Endothelial cell of umbilical vein (primary cell): ENCODE measurements around the gene SLAIN2. TPM values are rescaled to one million over a fixed set of nuclear protein-coding genes. Genes with fewer than 3 reads are reported as not detected.

Experiments
- BruUV-seq: library from RNA; stranded (reverse); fragments of 400-500 nt; replicated peaks from 2 replicates; lab custom pipeline; 2021; lab: Mats Ljungman, UMichigan
- CTCF ChIA-PET: fragments of 300-600, 350-600 bp; sonication (Branson Sonifier 250); formaldehyde crosslinking; loops from one replicate; lab custom pipeline; 2021; ENCODE audit warnings: antibody characterized with exemption, inconsistent platforms; lab: Charles Lee
- POLR2A ChIA-PET: fragments of 300-600, 350-600 bp; sonication (Branson Sonifier 250); formaldehyde crosslinking; loops from one replicate; lab custom pipeline; 2021; ENCODE audit warnings: antibody characterized with exemption, inconsistent platforms; lab: Charles Lee
- DNase-seq: peaks from one replicate; pipeline ENCODE4 v3.0.0-alpha.2; 2011; ENCODE audit warnings: low read depth, low spot score
- FAIRE-seq: peaks from 2 replicates; lab custom pipeline; 2011; peaks lifted over from hg19 to GRCh38; lab: Jason Lieb, UNC
- H2AFZ ChIP-seq: 2 replicates; pipeline ENCODE4 v1.6.0; 2012; ENCODE audit warnings: low read depth, low read length, control low read depth, inconsistent platforms
- H3K27ac ChIP-seq: 2 replicates; pipeline ENCODE4 v1.5.1; 2011; ENCODE audit warnings: low read depth, mild to moderate bottlenecking, control low read depth, low read length, moderate library complexity; ENCODE audit not compliant: insufficient read depth
- H3K27me3 ChIP-seq, 2 experiments: 2 replicates each; pipeline versions ENCODE4 v1.6.0 to v1.6.1; 2011; ENCODE audit warnings: low read length in 2 of 2, mixed read lengths in 1 of 2; ENCODE audit not compliant: control insufficient read depth in 2 of 2, insufficient read depth in 2 of 2
- H3K36me3 ChIP-seq, 2 experiments: 2 replicates in 1 of 2; 3 replicates in 1 of 2; pipeline ENCODE4 v1.5.1; 2011; ENCODE audit warnings: low read length in 2 of 2, mild to moderate bottlenecking in 1 of 2, moderate library complexity in 1 of 2; ENCODE audit not compliant: control insufficient read depth in 2 of 2, insufficient read depth in 2 of 2; ENCODE audit errors: extremely low read depth in 1 of 2
- H3K4me1 ChIP-seq: 3 replicates; pipeline ENCODE4 v1.5.1; 2011; ENCODE audit warnings: mild to moderate bottlenecking, low read length; ENCODE audit not compliant: control insufficient read depth, insufficient read depth; ENCODE audit errors: extremely low read depth
- H3K4me2 ChIP-seq: 2 replicates; pipeline ENCODE4 v1.6.1; 2011; ENCODE audit warnings: low read length, control low read depth, mixed read lengths; ENCODE audit not compliant: insufficient read depth
- H3K4me3 ChIP-seq, 3 experiments: fragments of 200-600 bp in 1 of 3; sonication (generic), shearing (Covaris generic) in 1 of 3; replicated peaks in 1 of 3; 2 replicates each; pipeline ENCODE4 v1.5.1; 2011 to 2016; ENCODE audit warnings: control low read depth in 3 of 3, low read length in 3 of 3, mild to moderate bottlenecking in 2 of 3, inconsistent platforms in 1 of 3, low read depth in 1 of 3, moderate library complexity in 1 of 3; ENCODE audit not compliant: insufficient read depth in 1 of 3
- H3K79me2 ChIP-seq: 2 replicates; pipeline ENCODE4 v1.6.0; 2012; ENCODE audit warnings: low read length, inconsistent platforms; ENCODE audit not compliant: control insufficient read depth, insufficient read depth
- H3K9ac ChIP-seq: replicated peaks from 2 replicates; pipeline ENCODE3; 2011; ENCODE audit warnings: low read length, control low read depth; ENCODE audit not compliant: insufficient read depth; ENCODE audit errors: extremely low read depth
- H3K9me1 ChIP-seq: replicated peaks from 3 replicates; pipeline ENCODE4 v1.6.0; 2011; ENCODE audit warnings: mild to moderate bottlenecking, low read length; ENCODE audit not compliant: control insufficient read depth, insufficient read depth; ENCODE audit errors: extremely low read depth
- H3K9me3 ChIP-seq: replicated peaks from 2 replicates; pipeline ENCODE4 v1.5.1; 2012; ENCODE audit warnings: low read length, inconsistent platforms; ENCODE audit not compliant: control insufficient read depth, insufficient read depth
- H4K20me1 ChIP-seq: replicated peaks from 2 replicates; pipeline ENCODE3; 2011; ENCODE audit warnings: mild to moderate bottlenecking, low read length; ENCODE audit not compliant: control insufficient read depth, insufficient read depth; ENCODE audit errors: extremely low read depth
- CTCF ChIP-seq, 2 donors: IDR thresholded peaks; 1 replicate in 1 of 2; 2 replicates in 1 of 2; pipeline ENCODE4 v1.5.1; 2011; ENCODE audit warnings: low read length in 2 of 2, mild to moderate bottlenecking in 2 of 2, moderate library complexity in 2 of 2, control low read depth in 1 of 2, inconsistent platforms in 1 of 2, low read depth in 1 of 2; ENCODE audit not compliant: insufficient read depth in 1 of 2; ENCODE audit errors: extremely low read depth in 1 of 2
- EZH2 ChIP-seq: IDR thresholded peaks from 2 replicates; pipeline ENCODE4 v1.6.1; 2012; ENCODE audit warnings: borderline replicate concordance, low read depth, mild to moderate bottlenecking, moderate library complexity, low read length, inconsistent platforms; ENCODE audit not compliant: severe bottlenecking
- FOS ChIP-seq: IDR thresholded peaks from 2 replicates; pipeline ENCODE4 v1.6.1; 2011; ENCODE audit warnings: mild to moderate bottlenecking, low read length, moderate library complexity, borderline replicate concordance; ENCODE audit not compliant: insufficient read depth
- GATA2 ChIP-seq: IDR thresholded peaks from 2 replicates; pipeline ENCODE4 v1.7.0; 2011; ENCODE audit warnings: low read depth, mild to moderate bottlenecking, moderate library complexity, mixed read lengths, low read length; ENCODE audit not compliant: insufficient read length, insufficient read depth
- JUN ChIP-seq: IDR thresholded peaks from 2 replicates; pipeline ENCODE4 v1.6.1; 2011; ENCODE audit warnings: borderline replicate concordance, low read depth; ENCODE audit not compliant: insufficient read length, insufficient read depth
- MAX ChIP-seq: IDR thresholded peaks from 2 replicates; pipeline ENCODE4 v1.6.1; 2011; ENCODE audit not compliant: insufficient read depth, insufficient read length
- MYC ChIP-seq: IDR thresholded peaks from one replicate; pipeline ENCODE4 v1.6.1; 2011; ENCODE audit warnings: mild to moderate bottlenecking, low read depth, low read length
- POLR2A ChIP-seq: IDR thresholded peaks from 2 replicates; pipeline ENCODE4 v1.6.1; 2012; ENCODE audit warnings: low read depth, mild to moderate bottlenecking, control low read depth, low read length
- POLR2AphosphoS5 ChIP-seq: IDR thresholded peaks from 2 replicates; pipeline ENCODE4 v1.6.1; 2012; ENCODE audit warnings: low read depth, mild to moderate bottlenecking, control low read depth, low read length, moderate library complexity; ENCODE audit not compliant: insufficient read depth
- dilution Hi-C: fragments of 300-500 bp; cut with MboI; formaldehyde crosslinking; loops from one replicate; pipeline ENCODE4 v1.15.0; 2019; ENCODE audit warnings: low sequenced_read_pairs; ENCODE audit not compliant: extremely low pct_ligation_motif_present
- intact Hi-C: fragments of 100-400 bp; cut with micrococcal nuclease; formaldehyde crosslinking; loops from one replicate; pipeline ENCODE4 v1.10.0; 2022
- polyA plus RNA-seq, 4 experiments: library from polyadenylated mRNA; depleted of rRNA in 3 of 4; stranded (reverse) in 3 of 4; unstranded in 1 of 4; fragments of >200 nt; gene quantifications; 2 replicates each; pipeline versions ENCODE4 v1.2.1 to v1.2.3, GENCODE V29; 2011 to 2012; ENCODE audit warnings: missing spikeins in 1 of 4
- total RNA-seq: library from RNA; stranded (reverse); gene quantifications from 2 replicates; pipeline ENCODE4 v1.2.3, GENCODE V29; 2021

The SLAIN2 gene
- total and polyA plus RNA-seq, 2 donors (not counting 3 experiments of a cell fraction or from before 2014, with no cell fraction given): 27.4 to 49.5 TPM

GRCh38 chr4:48361012-48361400 is 19.7 kb downstream of the SLAIN2 start:
- Histone ChIP-seq H3K4me2 (no peak overlapping the region), H3K27ac (no peak overlapping the region), H3K79me2 (peaks cover 19% of the 10 kb centered on the region), H3K9ac (no peak overlapping the region), H4K20me1 (peaks cover under 1% of the 10 kb centered on the region), H3K9me1 (no peaks in the 10 kb centered on the region), H3K27me3 (no peaks in the 10 kb centered on the region), H3K4me1 (no peaks in the 10 kb centered on the region), H2AFZ (no peak overlapping the region), H3K36me3 (no peaks in the 10 kb centered on the region), H3K9me3 (no peaks in the 10 kb centered on the region), H3K4me3 (no peak overlapping the region)
- POLR2A ChIA-PET: no interaction called here
- CTCF ChIA-PET: interaction anchor here (1.8 kb wide), 1 partner anchor 9 kb away, joined by 6 read pairs; no protein-coding TSS in a partner anchor
- no peak for DNase-seq
- no peak for TF ChIP-seq CTCF (IDR thresholded peaks at IDR 0.05; ENCODE audit: extremely low read depth in 1 of 2, insufficient read depth in 1 of 2, low read depth in 1 of 2, low read length in 2 of 2)
- no peak for TF ChIP-seq EZH2
- no peak for TF ChIP-seq FOS
- no peak for TF ChIP-seq POLR2A
- TF ChIP-seq MAX: no peak
- no peak for TF ChIP-seq JUN
- TF ChIP-seq MYC: no peak
- TF ChIP-seq GATA2: no peak
- TF ChIP-seq POLR2AphosphoS5: no peak
- intact Hi-C loops (no loop called here), dilution Hi-C loops (no loop called here)
- FAIRE-seq: no peak
- BruUV-seq: no TSS peak
